H1 (cell line): ENCODE measurements around the gene TFDP1. TPM values are rescaled to one million over a fixed set of nuclear protein-coding genes. Genes with fewer than 3 reads are reported as not detected.

Experiments
- CTCF ChIA-PET: fragments of 300-600 bp; sonication (Branson Sonifier 250); formaldehyde crosslinking; loops from one replicate; lab custom pipeline; 2021; ENCODE audit not compliant: partially characterized antibody; lab: Charles Lee
- POLR2A ChIA-PET: fragments of 300-600 bp; sonication (Branson Sonifier 250); formaldehyde crosslinking; loops from one replicate; lab custom pipeline; 2021; ENCODE audit warnings: inconsistent platforms; ENCODE audit not compliant: partially characterized antibody; lab: Charles Lee
- DNase-seq, 2 experiments: peaks; one replicate each; pipeline versions ENCODE4 v3.0.0 to v3.0.0-alpha.2; 2010 to 2022; ENCODE audit warnings: low spot score in 2 of 2, low read depth in 1 of 2, mixed read lengths in 1 of 2
- FAIRE-seq: peaks from 2 replicates; lab custom pipeline; 2011; peaks lifted over from hg19 to GRCh38; lab: Jason Lieb, UNC
- H2AFZ ChIP-seq: 2 replicates; pipeline ENCODE4 v1.8.1; 2012; ENCODE audit warnings: low read length, inconsistent platforms
- H2AK5ac ChIP-seq: 2 replicates; pipeline ENCODE4 v1.6.1; 2013; ENCODE audit warnings: low read depth, low read length
- H2BK120ac ChIP-seq: replicated peaks from 2 replicates; pipeline ENCODE3; 2013; ENCODE audit warnings: low read depth, low read length, inconsistent platforms
- H2BK12ac ChIP-seq: 2 replicates; pipeline ENCODE4 v1.6.1; 2013; ENCODE audit warnings: low read depth, low read length
- H2BK15ac ChIP-seq: 2 replicates; pipeline ENCODE4 v1.6.1; 2013; ENCODE audit warnings: low read length
- H2BK20ac ChIP-seq: 2 replicates; pipeline ENCODE4 v1.6.1; 2013; ENCODE audit warnings: low read length
- H2BK5ac ChIP-seq: 2 replicates; pipeline ENCODE4 v1.6.1; 2013; ENCODE audit warnings: low read depth, low read length
- H3K14ac ChIP-seq: 2 replicates; pipeline ENCODE4 v1.6.1; 2013; ENCODE audit warnings: inconsistent platforms; ENCODE audit not compliant: insufficient read length
- H3K18ac ChIP-seq: 2 replicates; pipeline ENCODE4 v1.6.1; 2013; ENCODE audit warnings: low read length; ENCODE audit errors: extremely low read depth
- H3K23ac ChIP-seq: 2 replicates; pipeline ENCODE4 v1.6.1; 2013; ENCODE audit warnings: inconsistent platforms; ENCODE audit not compliant: insufficient read length
- H3K23me2 ChIP-seq: 2 replicates; pipeline ENCODE4 v1.6.1; 2013; ENCODE audit warnings: low read depth, low read length
- H3K27ac ChIP-seq: 2 replicates; pipeline ENCODE4 v1.6.1; 2011; ENCODE audit warnings: low read depth, low read length, inconsistent platforms
- H3K27me3 ChIP-seq, 4 experiments: replicated peaks in 1 of 4; 1 replicate in 1 of 4; 2 replicates in 3 of 4; pipeline versions ENCODE4 v1.6.1 to v1.8.1; 2011 to 2013; ENCODE audit warnings: low read length in 3 of 4, mild to moderate bottlenecking in 3 of 4, inconsistent platforms in 2 of 4, mixed read lengths in 2 of 4, moderate library complexity in 1 of 4; ENCODE audit not compliant: control insufficient read depth in 3 of 4, insufficient read depth in 3 of 4; ENCODE audit errors: extremely low read depth in 1 of 4
- H3K36me3 ChIP-seq, 4 experiments: 2 replicates each; pipeline versions ENCODE4 v1.6.1 to v1.8.1; 2011 to 2013; ENCODE audit warnings: mild to moderate bottlenecking in 4 of 4, low read length in 3 of 4, moderate library complexity in 2 of 4, control low read depth in 1 of 4, inconsistent platforms in 1 of 4; ENCODE audit not compliant: insufficient read depth in 4 of 4, control insufficient read depth in 2 of 4
- H3K4ac ChIP-seq: replicated peaks from 2 replicates; pipeline ENCODE3; 2013; ENCODE audit warnings: low read length, low read depth, mixed read lengths, inconsistent platforms; ENCODE audit not compliant: insufficient read length
- H3K4me1 ChIP-seq, 4 experiments: replicated peaks in 1 of 4; 1 replicate in 1 of 4; 2 replicates in 3 of 4; pipeline versions ENCODE4 v1.6.1 to v1.8.1; 2011 to 2013; ENCODE audit warnings: low read length in 3 of 4, inconsistent platforms in 2 of 4, mixed read lengths in 1 of 4; ENCODE audit not compliant: insufficient read depth in 4 of 4, control insufficient read depth in 3 of 4
- H3K4me2 ChIP-seq, 2 experiments: 2 replicates each; pipeline versions ENCODE4 v1.6.1 to v1.8.1; 2011 to 2013; ENCODE audit warnings: low read depth in 2 of 2, low read length in 2 of 2, control low read depth in 1 of 2, inconsistent platforms in 1 of 2, mild to moderate bottlenecking in 1 of 2; ENCODE audit not compliant: insufficient read depth in 1 of 2
- H3K4me3 ChIP-seq, 4 experiments: fragments of 200-600, 300-600 bp in 1 of 4; sonication (generic), shearing (Covaris generic), sonication (Bioruptor Twin) in 1 of 4; 2 replicates each; pipeline versions ENCODE4 v1.5.1 to v1.8.1; 2011 to 2016; ENCODE audit warnings: low read length in 4 of 4, low read depth in 3 of 4, control low read depth in 2 of 4, inconsistent platforms in 2 of 4, mild to moderate bottlenecking in 2 of 4, mixed read lengths in 1 of 4, moderate library complexity in 1 of 4; ENCODE audit not compliant: insufficient read depth in 2 of 4; ENCODE audit errors: extremely low read depth in 1 of 4
- H3K56ac ChIP-seq: replicated peaks from 2 replicates; pipeline ENCODE3; 2013; ENCODE audit warnings: low read depth, mild to moderate bottlenecking, mixed read lengths, low read length, inconsistent platforms; ENCODE audit not compliant: insufficient read length
- H3K79me1 ChIP-seq: 2 replicates; pipeline ENCODE4 v1.6.1; 2013; ENCODE audit warnings: low read depth, low read length, control low read depth
- H3K79me2 ChIP-seq, 2 experiments: 2 replicates each; pipeline versions ENCODE4 v1.6.1 to v1.8.1; 2012 to 2013; ENCODE audit warnings: low read length in 2 of 2, mild to moderate bottlenecking in 2 of 2, inconsistent platforms in 1 of 2; ENCODE audit not compliant: insufficient read depth in 2 of 2, control insufficient read depth in 1 of 2
- H3K9ac ChIP-seq, 4 experiments: replicated peaks in 1 of 4; 1 replicate in 1 of 4; 2 replicates in 3 of 4; pipeline versions ENCODE4 v1.6.1 to v1.8.1; 2011 to 2013; ENCODE audit warnings: low read depth in 3 of 4, low read length in 3 of 4, control low read depth in 2 of 4, mild to moderate bottlenecking in 2 of 4, moderate library complexity in 2 of 4, inconsistent platforms in 1 of 4; ENCODE audit errors: extremely low read depth in 1 of 4
- H3K9me3 ChIP-seq, 2 experiments: 2 replicates each; pipeline versions ENCODE4 v1.6.1 to v1.8.1; 2012 to 2013; ENCODE audit warnings: mild to moderate bottlenecking in 2 of 2, moderate library complexity in 2 of 2, control low read depth in 1 of 2, inconsistent platforms in 1 of 2, low read depth in 1 of 2, low read length in 1 of 2, mixed read lengths in 1 of 2; ENCODE audit not compliant: insufficient read depth in 2 of 2
- H4K20me1 ChIP-seq, 2 experiments: replicated peaks in 1 of 2; 2 replicates each; pipeline versions ENCODE3 to v1.8.1; 2011 to 2013; ENCODE audit warnings: inconsistent platforms in 2 of 2, low read length in 2 of 2, mild to moderate bottlenecking in 1 of 2; ENCODE audit not compliant: insufficient read depth in 2 of 2, control insufficient read depth in 1 of 2
- H4K5ac ChIP-seq: 2 replicates; pipeline ENCODE4 v1.6.1; 2013; ENCODE audit warnings: low read length, low read depth, mixed read lengths, inconsistent platforms; ENCODE audit not compliant: insufficient read length
- H4K8ac ChIP-seq: 2 replicates; pipeline ENCODE4 v1.8.0; 2013; ENCODE audit warnings: mild to moderate bottlenecking, moderate library complexity, low read length, inconsistent platforms; ENCODE audit not compliant: insufficient read depth; ENCODE audit errors: extremely low read depth
- H4K91ac ChIP-seq: replicated peaks from 2 replicates; pipeline ENCODE3; 2013; ENCODE audit warnings: low read length, mixed read lengths, inconsistent platforms; ENCODE audit not compliant: insufficient read length
- BCL11A ChIP-seq, 2 experiments: IDR thresholded peaks; one replicate each; pipeline ENCODE4 v1.6.1; 2011; ENCODE audit warnings: low read depth in 2 of 2, low read length in 2 of 2, mild to moderate bottlenecking in 2 of 2
- CEBPB ChIP-seq: IDR thresholded peaks from 2 replicates; pipeline ENCODE4 v1.6.1; 2012; ENCODE audit warnings: low read depth, low read length
- GABPA ChIP-seq: IDR thresholded peaks from 2 replicates; pipeline ENCODE4 v1.6.1; 2011; ENCODE audit warnings: mild to moderate bottlenecking, low read length, moderate library complexity, borderline replicate concordance; ENCODE audit not compliant: insufficient read depth
- WGBS, 2 experiments: shearing (Covaris generic) in 1 of 2; methylation state at CpG; one replicate each; pipeline versions ENCODE4 v1.1.6 to v1.1.7; 2013 to 2015; ENCODE audit warnings: low lambda C conversion rate in 2 of 2, mixed read lengths in 2 of 2, inconsistent platforms in 1 of 2, low coverage in 1 of 2, missing lambda C conversion rate in 1 of 2; ENCODE audit not compliant: insufficient replicate concordance in 2 of 2, insufficient coverage in 1 of 2, insufficient read length in 1 of 2; ENCODE audit errors: extremely low coverage in 1 of 2, missing lambda C conversion rate in 1 of 2; 5-methylcytosine and 5-hydroxymethylcytosine counted together
- polyA plus RNA-seq, 7 experiments: library from polyadenylated mRNA; depleted of rRNA in 3 of 7; stranded (reverse) in 5 of 7; unstranded in 2 of 7; fragments of >200 nt in 5 of 7; fragments of 200-250 nt in 2 of 7; gene quantifications; 1 replicate in 5 of 7; 2 replicates in 1 of 7; 4 replicates in 1 of 7; pipeline versions ENCODE4 v1.2.1 to v1.2.3, GENCODE V29; 2011 to 2013; ENCODE audit warnings: missing spikeins in 2 of 7, mixed read lengths in 2 of 7
- total RNA-seq: library from RNA; stranded (reverse); fragmentation: NEBNext Ultra II Directional; extraction: Animal tissue kit (Norgen Biotek cat#: 25700); gene quantifications from 2 replicates; pipeline ENCODE4 v1.2.1, GENCODE V29; 2021
- TF ChIP-seq, protein P1 (sequence below): IDR thresholded peaks from 2 replicates; pipeline ENCODE4 v1.6.1; 2012; ENCODE audit warnings: inconsistent platforms
- TF ChIP-seq, protein P2 (sequence below), 3 experiments: IDR thresholded peaks; 1 replicate in 2 of 3; 2 replicates in 1 of 3; pipeline versions ENCODE4 v1.5.1 to v1.6.1; 2011; ENCODE audit warnings: low read length in 3 of 3, mild to moderate bottlenecking in 3 of 3, inconsistent platforms in 2 of 3, low read depth in 1 of 3, moderate library complexity in 1 of 3; ENCODE audit not compliant: insufficient read depth in 1 of 3; ENCODE audit errors: control extremely low read depth in 1 of 3

TFDP1 gene
- total and polyA plus RNA-seq, 2 of the 8 experiments (the other 6 are each of a cell fraction or from before 2014, with no cell fraction given), result 43.6 to 81.9 TPM

DNA sequence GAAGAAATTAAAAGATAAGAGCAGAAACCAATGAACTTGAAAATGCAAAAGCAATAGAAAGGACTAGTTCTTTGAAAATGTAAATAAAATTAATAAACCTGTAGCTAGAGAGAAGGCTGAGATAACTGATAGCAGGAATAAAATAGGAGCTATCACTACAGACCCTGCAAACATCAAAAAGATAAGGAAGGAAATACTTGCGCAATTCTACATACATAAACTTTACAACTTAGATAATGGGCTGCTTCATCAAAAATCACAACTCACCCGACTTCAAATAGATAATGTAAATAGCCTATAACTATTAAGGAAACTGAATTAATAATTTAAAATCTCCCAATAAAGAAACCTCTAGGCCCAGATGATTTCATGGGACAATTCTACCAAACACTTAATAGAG lies 77.0 kb downstream of the TFDP1 start:
- Histone ChIP-seq H3K79me2 (no peaks in the 10 kb centered on the region), H4K20me1 (peaks cover 0 to 2% of the 10 kb centered on the region in 2 experiments), H4K5ac (no peak overlapping the region), H3K27ac (no peak overlapping the region), H3K9ac (no peak overlapping the region), H3K56ac (no peak overlapping the region), H2BK20ac (no peak overlapping the region), H2BK15ac (no peak overlapping the region), H3K9me3 (no peaks in the 10 kb centered on the region), H2BK5ac (no peak overlapping the region), H3K27me3 (no peaks in the 10 kb centered on the region), H2BK120ac (no peak overlapping the region), H3K23ac (no peak overlapping the region), H2BK12ac (no peak overlapping the region), H3K4me2 (no peak overlapping the region), H4K91ac (no peak overlapping the region), H3K36me3 (no peaks in the 10 kb centered on the region), H2AFZ (no peak overlapping the region), H3K79me1 (no peaks in the 10 kb centered on the region), H3K4me3 (no peak overlapping the region), H3K23me2 (no peaks in the 10 kb centered on the region), H3K4ac (no peak overlapping the region), H3K14ac (no peak overlapping the region), H3K4me1 (peaks cover 0 to 2% (median 0%) of the 10 kb centered on the region in 4 experiments; a peak in 2 of 7 replicates), H4K8ac (no peak overlapping the region), H2AK5ac (no peak overlapping the region), H3K18ac (no peak overlapping the region)
- TF ChIP-seq, protein P1, sequence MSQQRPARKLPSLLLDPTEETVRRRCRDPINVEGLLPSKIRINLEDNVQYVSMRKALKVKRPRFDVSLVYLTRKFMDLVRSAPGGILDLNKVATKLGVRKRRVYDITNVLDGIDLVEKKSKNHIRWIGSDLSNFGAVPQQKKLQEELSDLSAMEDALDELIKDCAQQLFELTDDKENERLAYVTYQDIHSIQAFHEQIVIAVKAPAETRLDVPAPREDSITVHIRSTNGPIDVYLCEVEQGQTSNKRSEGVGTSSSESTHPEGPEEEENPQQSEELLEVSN, result no peak
- TF ChIP-seq, protein P2, sequence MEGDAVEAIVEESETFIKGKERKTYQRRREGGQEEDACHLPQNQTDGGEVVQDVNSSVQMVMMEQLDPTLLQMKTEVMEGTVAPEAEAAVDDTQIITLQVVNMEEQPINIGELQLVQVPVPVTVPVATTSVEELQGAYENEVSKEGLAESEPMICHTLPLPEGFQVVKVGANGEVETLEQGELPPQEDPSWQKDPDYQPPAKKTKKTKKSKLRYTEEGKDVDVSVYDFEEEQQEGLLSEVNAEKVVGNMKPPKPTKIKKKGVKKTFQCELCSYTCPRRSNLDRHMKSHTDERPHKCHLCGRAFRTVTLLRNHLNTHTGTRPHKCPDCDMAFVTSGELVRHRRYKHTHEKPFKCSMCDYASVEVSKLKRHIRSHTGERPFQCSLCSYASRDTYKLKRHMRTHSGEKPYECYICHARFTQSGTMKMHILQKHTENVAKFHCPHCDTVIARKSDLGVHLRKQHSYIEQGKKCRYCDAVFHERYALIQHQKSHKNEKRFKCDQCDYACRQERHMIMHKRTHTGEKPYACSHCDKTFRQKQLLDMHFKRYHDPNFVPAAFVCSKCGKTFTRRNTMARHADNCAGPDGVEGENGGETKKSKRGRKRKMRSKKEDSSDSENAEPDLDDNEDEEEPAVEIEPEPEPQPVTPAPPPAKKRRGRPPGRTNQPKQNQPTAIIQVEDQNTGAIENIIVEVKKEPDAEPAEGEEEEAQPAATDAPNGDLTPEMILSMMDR (IDR thresholded peaks at IDR 0.05; ENCODE audit: control extremely low read depth in 1 of 3, insufficient read depth in 1 of 3, low read depth in 1 of 3, low read length in 3 of 3), result no peak
- TF ChIP-seq BCL11A (IDR thresholded peaks at IDR 0.05; ENCODE audit: low read depth in 2 of 2, low read length in 2 of 2) (no peak), CEBPB (peak; percentile 61; the same call in 1 of the 2 replicates), GABPA (no peak)
- POLR2A ChIA-PET, result no interaction called here
- 88% methylated on average over 2 of the region's 2 CpGs; no CpG with 5 or more reads in 1 of the 2 experiments for WGBS, 2 experiments
- no peak for DNase-seq
- no peak for FAIRE-seq
- CTCF ChIA-PET, result interaction anchor here (1.0 to 2.5 kb wide), 2 partner anchors 11 to 63 kb away, joined by 4 to 9 read pairs; no protein-coding TSS in a partner anchor
